ENCODE measurements around the gene SNN. TPM values are rescaled to one million over a fixed set of nuclear protein-coding genes. Genes with fewer than 3 reads are reported as not detected.
A peak's percentile ranks its signal among the peaks of the same experiment; 100 is the strongest.

The SNN gene
- total RNA-seq, 1 experiment from 2014 or later = 1.9 TPM

GRCh38 chr16:11650641-11651591 lies 17.3 kb upstream of the SNN start:
- no peak for TF ChIP-seq CTCF (IDR thresholded peaks at IDR 0.05; ENCODE audit: unreplicated experiment)
- ChIA-PET CTCF (interaction anchor here (0.6 to 0.9 kb wide), 2 partner anchors 10 to 246 kb away, joined by 3 to 4 read pairs; no protein-coding TSS in a partner anchor), POLR2A (interaction anchor here (1.6 to 1.9 kb wide), 2 partner anchors 8 to 11 kb away, joined by 3 to 9 read pairs; no protein-coding TSS in a partner anchor)
- H3K4me3 Mint-ChIP-seq (ENCODE audit: unreplicated experiment) = no peak overlapping the region
- H3K27me3 Mint-ChIP-seq (ENCODE audit: insufficient read depth, unreplicated experiment) = no peaks in the 10 kb centered on the region
- intact Hi-C loops (cut with micrococcal nuclease) = no loop called here
- no TSS peak for BruUV-seq (replicated peaks)
- H3K4me1 Mint-ChIP-seq (ENCODE audit: insufficient read depth, unreplicated experiment) = no peaks in the 10 kb centered on the region
- peak overlapping the region; percentile 53 for H3K27ac Mint-ChIP-seq (ENCODE audit: low read depth, unreplicated experiment)
- DNase-seq (ENCODE audit: unreplicated experiment) = no peak
- no peaks in the 10 kb centered on the region for H3K9me3 Mint-ChIP-seq (ENCODE audit: unreplicated experiment)
- H3K36me3 Mint-ChIP-seq (ENCODE audit: insufficient read depth, unreplicated experiment) = no peaks in the 10 kb centered on the region

- Mint-ChIP-seq H3K4me3 (ENCODE audit: unreplicated experiment) (no peak overlapping the region), H3K36me3 (ENCODE audit: insufficient read depth, unreplicated experiment) (no peaks in the 10 kb centered on the region), H3K27ac (ENCODE audit: low read depth, unreplicated experiment) (peak overlapping the region; percentile 53), H3K4me1 (ENCODE audit: insufficient read depth, unreplicated experiment) (no peaks in the 10 kb centered on the region), H3K9me3 (ENCODE audit: unreplicated experiment) (no peaks in the 10 kb centered on the region), H3K27me3 (ENCODE audit: insufficient read depth, unreplicated experiment) (no peaks in the 10 kb centered on the region)
- ChIA-PET POLR2A (interaction anchor here (1.6 kb wide), 1 partner anchor 11 kb away, joined by 3 read pairs; no protein-coding TSS in a partner anchor), CTCF (no interaction called here)
- no TSS peak for BruUV-seq (replicated peaks)
- intact Hi-C loops (cut with micrococcal nuclease) = no loop called here
- peak; percentile 56 for DNase-seq (ENCODE audit: unreplicated experiment)
- TF ChIP-seq CTCF (IDR thresholded peaks at IDR 0.05; ENCODE audit: unreplicated experiment) = no peak
Measured at GRCh38 chr16:11651796-11652195, 16.5 kb upstream of the SNN start.

- Mint-ChIP-seq H3K27me3 (ENCODE audit: insufficient read depth, unreplicated experiment) (no peaks in the 10 kb centered on the region), H3K4me1 (ENCODE audit: insufficient read depth, unreplicated experiment) (peaks cover 18% of the 10 kb centered on the region), H3K4me3 (ENCODE audit: unreplicated experiment) (no peak overlapping the region), H3K36me3 (ENCODE audit: insufficient read depth, unreplicated experiment) (no peaks in the 10 kb centered on the region), H3K27ac (ENCODE audit: low read depth, unreplicated experiment) (no peak overlapping the region), H3K9me3 (ENCODE audit: unreplicated experiment) (no peaks in the 10 kb centered on the region)
- ChIA-PET CTCF (interaction anchor here (0.7 to 1.8 kb wide), 6 partner anchors 14 to 398 kb away, joined by 3 to 12 read pairs (median 4); no protein-coding TSS in a partner anchor), POLR2A (interaction anchor here (0.8 to 2.3 kb wide), 2 partner anchors 15 to 120 kb away, joined by 3 to 7 read pairs; no protein-coding TSS in a partner anchor)
- DNase-seq (ENCODE audit: unreplicated experiment) = no peak
- BruUV-seq (replicated peaks) = no TSS peak
- TF ChIP-seq CTCF (IDR thresholded peaks at IDR 0.05; ENCODE audit: unreplicated experiment) = no peak
- intact Hi-C loops (cut with micrococcal nuclease) = no loop called here
Measured at GRCh38 chr16:11655655-11656054, 12.6 kb upstream of the SNN start.

GRCh38 chr16:11657556-11657955 lies 10.7 kb upstream of the SNN start:
- intact Hi-C loops (cut with micrococcal nuclease) = no loop called here
- H3K27ac Mint-ChIP-seq (ENCODE audit: low read depth, unreplicated experiment) = peak overlapping the region; percentile 94
- ChIA-PET POLR2A (interaction anchor here (3.4 kb wide), 1 partner anchor 17 kb away, joined by 40 read pairs; no protein-coding TSS in a partner anchor), CTCF (interaction anchor here (0.7 to 4.2 kb wide), 2 partner anchors 15 to 72 kb away, joined by 3 to 31 read pairs; no protein-coding TSS in a partner anchor)
- no peak for TF ChIP-seq CTCF (IDR thresholded peaks at IDR 0.05; ENCODE audit: unreplicated experiment)
- peaks cover 18% of the 10 kb centered on the region for H3K4me1 Mint-ChIP-seq (ENCODE audit: insufficient read depth, unreplicated experiment)
- H3K36me3 Mint-ChIP-seq (ENCODE audit: insufficient read depth, unreplicated experiment) = no peaks in the 10 kb centered on the region
- DNase-seq (ENCODE audit: unreplicated experiment) = no peak
- no peaks in the 10 kb centered on the region for H3K9me3 Mint-ChIP-seq (ENCODE audit: unreplicated experiment)
- BruUV-seq (replicated peaks) = no TSS peak
- H3K4me3 Mint-ChIP-seq (ENCODE audit: unreplicated experiment) = no peak overlapping the region
- H3K27me3 Mint-ChIP-seq (ENCODE audit: insufficient read depth, unreplicated experiment) = no peaks in the 10 kb centered on the region
